Peyer's patch (tissue), 4 donors: ENCODE results near the gene ELANE.

Experiments
- POLR2A ChIP-seq, 2 donors: fragments of 450-650 bp; IDR thresholded peaks; one replicate each; pipeline ENCODE4 v1.5.1; 2017; ENCODE audit warnings: antibody characterized with exemption in 2 of 2, mild to moderate bottlenecking in 2 of 2, moderate library complexity in 2 of 2
- TF ChIP-seq, protein P1 (sequence below), 6 experiments: fragments of 450-650 bp in 4 of 6; fragments of 200-600 bp in 2 of 6; sonication (generic) in 1 of 6; IDR thresholded peaks; one replicate each; pipeline ENCODE4 v1.5.1; 2017 to 2019; ENCODE audit warnings: antibody characterized with exemption in 6 of 6, mild to moderate bottlenecking in 3 of 6, moderate library complexity in 1 of 6

- TF ChIP-seq, protein P1, sequence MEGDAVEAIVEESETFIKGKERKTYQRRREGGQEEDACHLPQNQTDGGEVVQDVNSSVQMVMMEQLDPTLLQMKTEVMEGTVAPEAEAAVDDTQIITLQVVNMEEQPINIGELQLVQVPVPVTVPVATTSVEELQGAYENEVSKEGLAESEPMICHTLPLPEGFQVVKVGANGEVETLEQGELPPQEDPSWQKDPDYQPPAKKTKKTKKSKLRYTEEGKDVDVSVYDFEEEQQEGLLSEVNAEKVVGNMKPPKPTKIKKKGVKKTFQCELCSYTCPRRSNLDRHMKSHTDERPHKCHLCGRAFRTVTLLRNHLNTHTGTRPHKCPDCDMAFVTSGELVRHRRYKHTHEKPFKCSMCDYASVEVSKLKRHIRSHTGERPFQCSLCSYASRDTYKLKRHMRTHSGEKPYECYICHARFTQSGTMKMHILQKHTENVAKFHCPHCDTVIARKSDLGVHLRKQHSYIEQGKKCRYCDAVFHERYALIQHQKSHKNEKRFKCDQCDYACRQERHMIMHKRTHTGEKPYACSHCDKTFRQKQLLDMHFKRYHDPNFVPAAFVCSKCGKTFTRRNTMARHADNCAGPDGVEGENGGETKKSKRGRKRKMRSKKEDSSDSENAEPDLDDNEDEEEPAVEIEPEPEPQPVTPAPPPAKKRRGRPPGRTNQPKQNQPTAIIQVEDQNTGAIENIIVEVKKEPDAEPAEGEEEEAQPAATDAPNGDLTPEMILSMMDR (IDR thresholded peaks at IDR 0.05) = no peak
- no peak for TF ChIP-seq POLR2A (IDR thresholded peaks at IDR 0.05)
Measured at GRCh38 chr19:827710-828321, 24.3 kb upstream of the ELANE start, which contains the start of gene AZU1.
